Smooth muscle cell (in vitro differentiated cells): Measurements from ENCODE around the gene SETX. TPM values are rescaled to one million over a fixed set of nuclear protein-coding genes. Genes with fewer than 3 reads are reported as not detected.
A peak's percentile ranks its signal among the peaks of the same experiment; 100 is the strongest.

Experiments
- DNase-seq: peaks from one replicate; lab custom pipeline; 2025; ENCODE audit not compliant: unreplicated experiment; lab: John Stamatoyannopoulos, UW
- H2AFZ ChIP-seq: fragments of 200-600 bp; sonication (generic); 2 replicates; pipeline ENCODE4 v1.6.0; 2016; ENCODE audit warnings: antibody characterized with exemption, low read depth, mild to moderate bottlenecking
- H3F3A ChIP-seq: fragments of 200-600 bp; sonication (generic); 2 replicates; pipeline ENCODE4 v1.6.0; 2017; ENCODE audit warnings: antibody characterized with exemption, low read depth
- H3K27ac ChIP-seq: fragments of 200-600 bp; sonication (generic); 2 replicates; pipeline ENCODE4 v1.5.1; 2016; ENCODE audit warnings: low read depth, mild to moderate bottlenecking
- H3K27me3 ChIP-seq: fragments of 200-600 bp; sonication (generic); 2 replicates; pipeline ENCODE4 v1.6.1; 2016; ENCODE audit warnings: low read depth, mild to moderate bottlenecking
- H3K36me3 ChIP-seq: fragments of 200-600 bp; sonication (generic); 2 replicates; pipeline ENCODE4 v1.5.1; 2016; ENCODE audit warnings: low read depth
- H3K4me1 ChIP-seq: fragments of 200-600 bp; sonication (generic); 2 replicates; pipeline ENCODE4 v1.5.1; 2016; ENCODE audit warnings: low read depth
- H3K4me2 ChIP-seq: fragments of 200-600 bp; sonication (generic); 2 replicates; pipeline ENCODE4 v1.6.0; 2016; ENCODE audit warnings: mild to moderate bottlenecking
- H3K4me3 ChIP-seq: fragments of 200-600 bp; sonication (generic); 2 replicates; pipeline ENCODE4 v1.5.1; 2016; ENCODE audit warnings: mild to moderate bottlenecking
- H3K79me2 ChIP-seq: fragments of 200-600 bp; sonication (generic); 2 replicates; pipeline ENCODE4 v1.6.0; 2016; ENCODE audit warnings: low read depth, mild to moderate bottlenecking
- H3K9ac ChIP-seq: fragments of 200-600 bp; sonication (generic); 2 replicates; pipeline ENCODE4 v1.6.0; 2016; ENCODE audit warnings: low read depth
- H3K9me3 ChIP-seq: fragments of 200-600 bp; sonication (generic); replicated peaks from 2 replicates; pipeline ENCODE4 v1.5.1; 2016; ENCODE audit warnings: low read depth
- H4K20me1 ChIP-seq: fragments of 200-600 bp; sonication (generic); 2 replicates; pipeline ENCODE4 v1.6.0; 2016; ENCODE audit warnings: low read depth
- WGBS: methylation state at CpG from one replicate; pipeline ENCODE4 v1.1.7; 2016; ENCODE audit warnings: low lambda C conversion rate; 5-methylcytosine and 5-hydroxymethylcytosine counted together
- polyA plus RNA-seq: library from polyadenylated mRNA; unstranded; fragments of >200 nt; fragmentation: Nextera tagmentation; extraction: Ambion mirVana; gene quantifications from 2 replicates; pipeline ENCODE4 v1.2.1, GENCODE V29; 2016
- total RNA-seq: library from RNA; depleted of rRNA; stranded (reverse); fragments of >200 nt; gene quantifications from 2 replicates; pipeline ENCODE4 v1.2.3, GENCODE V29; 2014
- TF ChIP-seq, protein P1 (sequence below): fragments of 200-600 bp; sonication (generic); IDR thresholded peaks from 2 replicates; pipeline ENCODE4 v1.5.1; 2017; ENCODE audit warnings: borderline replicate concordance, mild to moderate bottlenecking, antibody characterized with exemption; ENCODE audit not compliant: insufficient read depth, poor library complexity, severe bottlenecking

The SETX gene, protein sequence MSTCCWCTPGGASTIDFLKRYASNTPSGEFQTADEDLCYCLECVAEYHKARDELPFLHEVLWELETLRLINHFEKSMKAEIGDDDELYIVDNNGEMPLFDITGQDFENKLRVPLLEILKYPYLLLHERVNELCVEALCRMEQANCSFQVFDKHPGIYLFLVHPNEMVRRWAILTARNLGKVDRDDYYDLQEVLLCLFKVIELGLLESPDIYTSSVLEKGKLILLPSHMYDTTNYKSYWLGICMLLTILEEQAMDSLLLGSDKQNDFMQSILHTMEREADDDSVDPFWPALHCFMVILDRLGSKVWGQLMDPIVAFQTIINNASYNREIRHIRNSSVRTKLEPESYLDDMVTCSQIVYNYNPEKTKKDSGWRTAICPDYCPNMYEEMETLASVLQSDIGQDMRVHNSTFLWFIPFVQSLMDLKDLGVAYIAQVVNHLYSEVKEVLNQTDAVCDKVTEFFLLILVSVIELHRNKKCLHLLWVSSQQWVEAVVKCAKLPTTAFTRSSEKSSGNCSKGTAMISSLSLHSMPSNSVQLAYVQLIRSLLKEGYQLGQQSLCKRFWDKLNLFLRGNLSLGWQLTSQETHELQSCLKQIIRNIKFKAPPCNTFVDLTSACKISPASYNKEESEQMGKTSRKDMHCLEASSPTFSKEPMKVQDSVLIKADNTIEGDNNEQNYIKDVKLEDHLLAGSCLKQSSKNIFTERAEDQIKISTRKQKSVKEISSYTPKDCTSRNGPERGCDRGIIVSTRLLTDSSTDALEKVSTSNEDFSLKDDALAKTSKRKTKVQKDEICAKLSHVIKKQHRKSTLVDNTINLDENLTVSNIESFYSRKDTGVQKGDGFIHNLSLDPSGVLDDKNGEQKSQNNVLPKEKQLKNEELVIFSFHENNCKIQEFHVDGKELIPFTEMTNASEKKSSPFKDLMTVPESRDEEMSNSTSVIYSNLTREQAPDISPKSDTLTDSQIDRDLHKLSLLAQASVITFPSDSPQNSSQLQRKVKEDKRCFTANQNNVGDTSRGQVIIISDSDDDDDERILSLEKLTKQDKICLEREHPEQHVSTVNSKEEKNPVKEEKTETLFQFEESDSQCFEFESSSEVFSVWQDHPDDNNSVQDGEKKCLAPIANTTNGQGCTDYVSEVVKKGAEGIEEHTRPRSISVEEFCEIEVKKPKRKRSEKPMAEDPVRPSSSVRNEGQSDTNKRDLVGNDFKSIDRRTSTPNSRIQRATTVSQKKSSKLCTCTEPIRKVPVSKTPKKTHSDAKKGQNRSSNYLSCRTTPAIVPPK (N-terminal part only)
- 50.9 and 66.0 TPM in 2 replicates for total RNA-seq
- polyA plus RNA-seq = 11.4 and 13.5 TPM in 2 replicates

DNA sequence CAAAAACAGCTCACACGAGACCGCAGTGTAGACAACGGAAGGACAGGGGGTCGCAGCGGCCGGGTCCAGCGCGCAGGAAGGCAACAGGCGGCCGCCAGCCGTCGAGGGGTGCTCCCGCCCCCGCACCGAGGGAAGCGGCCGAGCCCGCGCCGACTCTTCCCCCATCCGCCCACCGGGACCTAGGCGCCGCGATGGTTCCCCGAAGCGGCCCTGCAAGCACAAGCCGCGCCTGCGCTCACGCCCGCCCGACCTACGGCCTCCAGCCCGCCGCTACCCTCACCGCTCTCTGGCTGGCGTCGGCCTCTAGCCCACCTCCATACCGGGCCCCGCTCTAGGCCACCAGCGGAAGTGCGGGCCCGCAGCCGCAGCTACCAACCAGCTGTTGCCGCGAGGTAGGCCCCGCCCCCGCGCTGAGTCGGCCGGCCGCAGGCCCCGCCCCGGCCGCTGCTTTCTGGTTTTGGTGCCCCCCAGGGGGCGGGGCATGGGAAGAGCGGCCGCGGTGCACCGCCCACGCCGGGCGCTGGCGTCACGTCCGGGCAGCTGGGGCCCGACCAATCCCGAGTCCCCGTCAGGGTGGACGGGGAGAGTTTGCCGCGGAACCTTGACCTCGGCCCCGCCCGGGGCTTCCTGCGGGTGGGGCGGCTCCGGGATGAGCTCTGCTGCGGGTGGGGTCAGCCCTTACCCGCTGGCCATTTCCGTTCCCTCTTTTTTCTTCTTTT is at the start of gene SETX:
SETX (minus strand) TSS at position 350 of the 719 bp plus-strand sequence. CDS start 5,558 bp downstream, outside the sequence.
- Histone ChIP-seq H4K20me1 (peaks cover 37% of the 10 kb centered on the region), H3K79me2 (peaks cover 49% of the 10 kb centered on the region), H3K27me3 (no peaks in the 10 kb centered on the region), H3F3A (no peaks in the 10 kb centered on the region), H3K27ac (peak within 1 kb of the TSS; percentile 84), H3K4me3 (peak within 1 kb of the TSS; percentile 71), H3K4me1 (peaks cover 12% of the 10 kb centered on the region), H3K9ac (peak within 1 kb of the TSS; percentile 92), H3K9me3 (no peaks in the 10 kb centered on the region), H3K4me2 (peak within 1 kb of the TSS; percentile 90), H3K36me3 (peaks cover 6% of the 10 kb centered on the region), H2AFZ (peak within 1 kb of the TSS; percentile 99)
- 0% methylated on average over 53 of the region's 82 CpGs for whole genome bisulfite sequencing
- peak; percentile 87 for DNase-seq
- TF ChIP-seq, protein P1, sequence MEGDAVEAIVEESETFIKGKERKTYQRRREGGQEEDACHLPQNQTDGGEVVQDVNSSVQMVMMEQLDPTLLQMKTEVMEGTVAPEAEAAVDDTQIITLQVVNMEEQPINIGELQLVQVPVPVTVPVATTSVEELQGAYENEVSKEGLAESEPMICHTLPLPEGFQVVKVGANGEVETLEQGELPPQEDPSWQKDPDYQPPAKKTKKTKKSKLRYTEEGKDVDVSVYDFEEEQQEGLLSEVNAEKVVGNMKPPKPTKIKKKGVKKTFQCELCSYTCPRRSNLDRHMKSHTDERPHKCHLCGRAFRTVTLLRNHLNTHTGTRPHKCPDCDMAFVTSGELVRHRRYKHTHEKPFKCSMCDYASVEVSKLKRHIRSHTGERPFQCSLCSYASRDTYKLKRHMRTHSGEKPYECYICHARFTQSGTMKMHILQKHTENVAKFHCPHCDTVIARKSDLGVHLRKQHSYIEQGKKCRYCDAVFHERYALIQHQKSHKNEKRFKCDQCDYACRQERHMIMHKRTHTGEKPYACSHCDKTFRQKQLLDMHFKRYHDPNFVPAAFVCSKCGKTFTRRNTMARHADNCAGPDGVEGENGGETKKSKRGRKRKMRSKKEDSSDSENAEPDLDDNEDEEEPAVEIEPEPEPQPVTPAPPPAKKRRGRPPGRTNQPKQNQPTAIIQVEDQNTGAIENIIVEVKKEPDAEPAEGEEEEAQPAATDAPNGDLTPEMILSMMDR = no peak

DNA sequence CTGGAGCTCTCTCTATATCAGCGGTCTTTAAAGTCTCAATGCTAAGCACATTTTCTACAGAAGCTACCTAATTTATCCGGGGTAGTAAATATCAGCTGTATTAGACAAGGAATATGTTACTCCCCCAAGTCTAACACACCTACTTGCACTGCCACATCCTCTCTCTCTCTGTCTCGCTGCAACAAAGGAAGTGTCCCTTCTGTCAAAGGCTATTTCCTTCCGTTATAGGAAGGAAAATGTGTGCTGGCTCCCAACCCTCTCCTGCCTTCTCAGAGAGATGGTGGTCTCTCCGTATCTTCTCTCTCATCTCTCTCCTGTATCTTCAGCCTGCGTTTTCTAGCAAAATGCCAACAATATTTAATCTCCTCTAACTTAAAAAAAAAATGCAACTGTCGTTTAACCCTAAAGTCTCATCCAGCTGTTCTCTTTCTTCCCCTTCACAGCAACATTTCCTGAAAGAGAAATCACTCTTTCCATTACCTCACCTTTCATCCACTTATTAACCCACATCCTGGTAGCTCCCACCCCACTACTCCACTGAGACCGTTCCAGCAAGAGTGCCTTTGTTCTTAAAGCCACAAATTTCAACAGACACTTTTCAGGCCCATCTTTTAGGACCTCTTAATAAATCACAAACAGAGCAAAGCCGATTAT is 49.6 kb upstream of the SETX start:
- Histone ChIP-seq H3K36me3 (peaks cover 6% of the 10 kb centered on the region), H3K4me3 (no peak overlapping the region), H3K79me2 (peaks cover 17% of the 10 kb centered on the region), H3K27me3 (peaks cover 6% of the 10 kb centered on the region), H3K27ac (no peak overlapping the region), H2AFZ (no peak overlapping the region), H3K4me2 (no peak overlapping the region), H3F3A (no peaks in the 10 kb centered on the region), H3K4me1 (peaks cover 3% of the 10 kb centered on the region), H3K9me3 (no peaks in the 10 kb centered on the region), H4K20me1 (peaks cover 8% of the 10 kb centered on the region), H3K9ac (no peak overlapping the region)
- no peak for DNase-seq
- 96% methylated on average over 9 of the region's 9 CpGs for WGBS
- TF ChIP-seq, protein P1 = no peak

DNA sequence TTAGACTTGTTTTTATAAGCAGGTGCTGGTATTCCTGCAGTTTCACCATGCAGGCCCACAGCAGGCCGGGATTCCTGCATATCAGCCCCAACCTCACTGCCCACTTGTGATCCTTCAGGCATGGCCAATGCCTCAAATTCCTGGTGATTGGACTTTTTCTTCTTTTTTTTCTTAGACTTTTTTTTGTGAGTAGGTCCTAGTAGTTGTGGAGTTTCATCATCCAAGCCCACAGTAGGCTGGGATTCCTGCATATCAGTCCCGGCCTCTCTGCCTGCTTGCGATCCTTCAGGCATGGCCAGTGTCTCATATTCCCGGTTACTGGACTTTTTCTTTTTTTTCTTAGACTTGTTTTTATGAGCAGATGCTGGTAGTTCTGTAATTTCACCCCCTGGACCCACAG is 47.0 kb upstream of the SETX start:
- Histone ChIP-seq H3K27ac (no peak overlapping the region), H3K9me3 (no peaks in the 10 kb centered on the region), H3K4me3 (no peak overlapping the region), H3K4me1 (peaks cover under 1% of the 10 kb centered on the region), H3K79me2 (peaks cover 17% of the 10 kb centered on the region), H3F3A (no peaks in the 10 kb centered on the region), H4K20me1 (peaks cover 8% of the 10 kb centered on the region), H2AFZ (no peak overlapping the region), H3K36me3 (peaks cover 11% of the 10 kb centered on the region), H3K4me2 (no peak overlapping the region), H3K9ac (no peak overlapping the region), H3K27me3 (no peaks in the 10 kb centered on the region)
- DNase-seq = no peak
- WGBS = 90% methylated on average over 4 of the region's 4 CpGs
- TF ChIP-seq, protein P1 = no peak
